Kidney epithelial cell (primary cell): ENCODE measurements around the gene ROCK2. TPM values are rescaled to one million over a fixed set of nuclear protein-coding genes. Genes with fewer than 3 reads are reported as not detected.

Experiments used
- DNase-seq: peaks from one replicate; pipeline ENCODE4 v3.0.0-alpha.2; 2010; ENCODE audit warnings: low read depth
- H3K27me3 ChIP-seq: 2 replicates; pipeline ENCODE4 v1.6.0; 2011; ENCODE audit warnings: low read length; ENCODE audit not compliant: control insufficient read depth, insufficient read depth
- H3K36me3 ChIP-seq: 2 replicates; pipeline ENCODE4 v1.5.1; 2011; ENCODE audit warnings: low read length; ENCODE audit not compliant: control insufficient read depth, insufficient read depth
- H3K4me3 ChIP-seq: 2 replicates; pipeline ENCODE4 v1.5.1; 2011; ENCODE audit warnings: low read depth, mild to moderate bottlenecking, control low read depth, low read length
- total RNA-seq: library from RNA; depleted of rRNA; stranded (reverse); fragments of >200 nt; gene quantifications from 2 replicates; pipeline ENCODE4 v1.2.3, GENCODE V29; 2015
- TF ChIP-seq, protein P1 (sequence below): IDR thresholded peaks from 2 replicates; pipeline ENCODE4 v1.5.1; 2011; ENCODE audit warnings: mild to moderate bottlenecking, moderate library complexity, low read length, control low read depth, inconsistent platforms; ENCODE audit not compliant: insufficient read depth, poor library complexity, severe bottlenecking

ROCK2 gene
- total RNA-seq, 1 donor from 2014 or later, result 26.4 TPM

DNA sequence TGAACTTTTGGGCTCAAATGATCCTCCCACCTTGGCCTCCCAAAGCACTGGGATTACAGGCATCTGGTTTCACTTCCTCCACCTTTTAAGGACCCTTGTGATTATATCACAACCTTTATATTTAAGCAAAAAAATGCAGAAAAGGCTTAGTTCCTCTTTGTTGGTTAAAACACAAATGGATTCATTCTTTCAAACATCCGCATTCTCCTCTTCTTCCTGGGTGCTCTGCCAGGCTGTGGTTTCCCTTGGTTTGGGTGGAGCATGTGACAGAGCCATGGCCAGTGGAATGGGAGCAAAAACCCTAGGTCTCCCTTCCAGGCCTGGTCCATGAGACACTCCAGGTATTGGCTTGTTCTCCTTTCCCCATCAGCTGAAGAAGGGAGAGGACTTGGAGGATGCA, 199.1 kb downstream of the ROCK2 start:
- Histone ChIP-seq H3K27me3 (peaks cover 5% of the 10 kb centered on the region), H3K36me3 (no peaks in the 10 kb centered on the region), H3K4me3 (no peak overlapping the region)
- TF ChIP-seq, protein P1, sequence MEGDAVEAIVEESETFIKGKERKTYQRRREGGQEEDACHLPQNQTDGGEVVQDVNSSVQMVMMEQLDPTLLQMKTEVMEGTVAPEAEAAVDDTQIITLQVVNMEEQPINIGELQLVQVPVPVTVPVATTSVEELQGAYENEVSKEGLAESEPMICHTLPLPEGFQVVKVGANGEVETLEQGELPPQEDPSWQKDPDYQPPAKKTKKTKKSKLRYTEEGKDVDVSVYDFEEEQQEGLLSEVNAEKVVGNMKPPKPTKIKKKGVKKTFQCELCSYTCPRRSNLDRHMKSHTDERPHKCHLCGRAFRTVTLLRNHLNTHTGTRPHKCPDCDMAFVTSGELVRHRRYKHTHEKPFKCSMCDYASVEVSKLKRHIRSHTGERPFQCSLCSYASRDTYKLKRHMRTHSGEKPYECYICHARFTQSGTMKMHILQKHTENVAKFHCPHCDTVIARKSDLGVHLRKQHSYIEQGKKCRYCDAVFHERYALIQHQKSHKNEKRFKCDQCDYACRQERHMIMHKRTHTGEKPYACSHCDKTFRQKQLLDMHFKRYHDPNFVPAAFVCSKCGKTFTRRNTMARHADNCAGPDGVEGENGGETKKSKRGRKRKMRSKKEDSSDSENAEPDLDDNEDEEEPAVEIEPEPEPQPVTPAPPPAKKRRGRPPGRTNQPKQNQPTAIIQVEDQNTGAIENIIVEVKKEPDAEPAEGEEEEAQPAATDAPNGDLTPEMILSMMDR, result no peak
- DNase-seq, result no peak

DNA sequence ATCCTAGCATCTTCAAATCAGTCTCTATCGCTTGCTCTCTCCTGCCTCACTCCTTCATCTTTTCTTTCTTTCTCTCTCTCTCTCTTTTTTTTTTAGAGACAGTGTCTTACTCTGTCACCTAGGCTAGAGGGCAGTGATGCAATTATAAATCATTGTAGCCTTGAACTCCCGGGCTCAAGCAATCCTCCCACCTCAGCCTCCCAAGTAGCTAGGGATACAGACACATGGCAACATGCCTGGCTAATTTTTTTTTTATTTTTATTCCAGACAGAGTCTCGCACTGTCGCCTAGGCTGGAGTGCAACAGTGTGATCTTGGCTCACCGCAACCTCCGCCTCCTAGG, 199.7 kb downstream of the ROCK2 start:
- TF ChIP-seq, protein P1, result no peak
- DNase-seq, result no peak

DNA sequence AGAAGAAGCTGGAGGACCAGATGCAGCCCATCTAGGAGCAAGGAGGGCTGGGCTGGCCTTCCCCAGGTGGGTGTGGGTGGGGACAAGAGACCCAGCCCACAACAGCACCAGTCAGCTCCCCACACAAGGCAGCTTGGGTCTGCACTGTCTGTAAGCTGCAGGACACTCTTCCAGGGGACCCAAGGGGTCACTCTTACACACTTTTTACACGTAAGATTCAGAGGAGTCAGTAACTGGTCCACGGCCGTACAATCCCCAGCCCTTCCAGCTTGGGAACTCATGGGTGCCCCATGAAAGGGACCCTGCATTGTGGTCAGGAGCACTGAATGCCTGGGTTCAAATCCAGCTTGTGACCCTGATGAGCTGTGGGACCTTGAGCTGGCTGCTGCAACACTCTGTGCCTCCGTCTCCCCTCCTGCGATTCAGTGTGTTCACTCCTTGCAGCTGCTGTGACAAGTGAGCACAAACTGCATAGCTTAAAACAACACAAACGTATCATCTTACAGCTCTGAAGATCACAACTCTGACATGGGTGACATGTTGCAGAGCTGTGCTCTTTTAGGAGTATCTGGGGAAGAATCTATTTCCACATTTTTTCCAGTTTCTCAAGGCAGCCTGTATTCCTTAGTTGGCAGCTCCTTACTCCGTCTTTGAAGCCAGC, 200.2 kb downstream of the ROCK2 start:
- Histone ChIP-seq H3K4me3 (no peak overlapping the region), H3K36me3 (no peaks in the 10 kb centered on the region), H3K27me3 (peaks cover 5% of the 10 kb centered on the region)
- no peak for DNase-seq
- TF ChIP-seq, protein P1, result no peak

More for the DNA sequence above, 199.7 kb downstream of the ROCK2 start:
- H3K36me3 ChIP-seq, result no peaks in the 10 kb centered on the region
- H3K27me3 ChIP-seq, result peaks cover 5% of the 10 kb centered on the region
- H3K4me3 ChIP-seq, result no peak overlapping the region

DNA sequence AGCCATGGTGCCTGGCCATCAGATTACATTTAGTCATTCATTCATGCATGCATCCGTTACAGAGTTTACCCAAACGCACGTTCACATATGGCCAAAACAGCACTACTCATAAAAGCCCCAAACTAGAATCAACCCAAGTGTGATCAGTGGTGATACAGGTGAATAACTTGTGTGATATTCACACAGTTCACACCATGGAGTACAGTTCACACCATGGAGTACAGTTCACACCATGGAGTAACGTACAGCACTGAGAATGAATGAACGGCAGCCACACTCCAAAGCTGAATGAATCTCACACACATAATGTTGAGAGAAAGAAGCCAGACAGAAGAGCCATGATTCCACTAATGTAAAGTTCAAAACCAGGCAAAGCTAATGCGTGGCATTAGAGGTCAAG, 201.4 kb downstream of the ROCK2 start:
- DNase-seq, result no peak
- no peak overlapping the region for H3K4me3 ChIP-seq
- no peaks in the 10 kb centered on the region for H3K36me3 ChIP-seq
- TF ChIP-seq, protein P1, result no peak
- peaks cover 5% of the 10 kb centered on the region for H3K27me3 ChIP-seq

DNA sequence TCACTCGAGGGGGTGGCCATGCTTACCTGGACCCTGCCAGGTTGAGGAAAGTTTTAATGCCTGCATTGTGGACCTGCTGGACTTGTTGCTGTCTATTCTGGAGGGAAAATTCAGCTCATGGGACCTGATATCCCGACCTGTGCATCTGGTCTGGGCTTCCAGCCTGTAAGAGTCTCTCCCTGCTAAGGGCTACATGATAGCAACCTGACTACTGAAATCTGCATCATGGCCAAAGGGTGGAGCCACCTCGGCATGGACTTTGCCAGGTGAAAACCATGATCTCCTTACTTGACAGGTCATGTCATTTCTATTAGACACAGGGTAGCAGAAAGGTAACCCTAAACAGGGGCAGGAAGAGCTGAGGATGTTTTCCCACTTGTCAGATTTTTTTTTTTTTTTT, 202.1 kb downstream of the ROCK2 start:
- Histone ChIP-seq H3K36me3 (no peaks in the 10 kb centered on the region), H3K4me3 (no peak overlapping the region), H3K27me3 (peaks cover 5% of the 10 kb centered on the region)
- TF ChIP-seq, protein P1, result no peak
- no peak for DNase-seq

DNA sequence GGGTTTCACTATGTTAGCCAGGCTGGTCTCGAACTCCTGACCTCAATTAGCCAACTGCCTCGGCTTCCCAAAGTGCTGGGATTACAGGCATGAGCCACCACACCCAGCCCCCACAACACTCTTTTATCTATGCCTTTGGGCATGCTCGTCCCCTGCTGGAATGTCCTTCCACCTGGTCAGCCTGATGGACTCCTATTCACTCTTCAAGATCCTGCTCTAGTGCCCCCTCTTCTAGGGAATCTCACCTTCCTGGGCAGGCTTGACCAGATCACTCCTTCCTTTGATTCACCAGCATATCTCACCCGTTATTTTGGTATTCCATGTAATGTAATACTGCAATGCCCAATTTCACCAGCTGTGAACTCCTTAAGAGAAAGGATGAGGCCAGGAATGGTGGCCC, 203.1 kb downstream of the ROCK2 start:
- Histone ChIP-seq H3K27me3 (peaks cover 5% of the 10 kb centered on the region), H3K36me3 (no peaks in the 10 kb centered on the region), H3K4me3 (no peak overlapping the region)
- TF ChIP-seq, protein P1, result no peak
- no peak for DNase-seq
